Activated CD8-positive, alpha-beta T cell treated with anti-CD3 and anti-CD28 coated beads, Interleukin-2, amount 10 ng/mL, durations not matched to agents 7 days and 5 days (primary cell): ENCODE data around the gene ITGB3. TPM values are rescaled to one million over a fixed set of nuclear protein-coding genes. Genes with fewer than 3 reads are reported as not detected.

Experiments
- ATAC-seq: fragments of 150-1000 bp; cut with Tn5 transposase; one replicate; pipeline ENCODE4 v1.10.0; 2021; ENCODE audit warnings: moderate library complexity
- CTCF ChIA-PET: fragments of 350-600 bp; sonication (Branson Sonifier 250); formaldehyde crosslinking; loops from one replicate; lab custom pipeline; 2021; ENCODE audit warnings: antibody characterized with exemption; lab: Charles Lee
- POLR2A ChIA-PET: fragments of 350-600 bp; sonication (Branson Sonifier 250); formaldehyde crosslinking; loops from one replicate; lab custom pipeline; 2021; ENCODE audit warnings: antibody characterized with exemption; lab: Charles Lee
- DNase-seq: peaks from one replicate; pipeline ENCODE4 v3.0.0-alpha.2; 2020
- H3K27ac Mint-ChIP-seq: one replicate; pipeline ENCODE4 v1.8.0; 2021; ENCODE audit warnings: mild to moderate bottlenecking, mixed read lengths
- H3K27me3 Mint-ChIP-seq: one replicate; pipeline ENCODE4 v1.8.0; 2021; ENCODE audit warnings: low read depth, mixed read lengths
- H3K36me3 Mint-ChIP-seq: one replicate; pipeline ENCODE4 v1.8.0; 2021; ENCODE audit warnings: low read depth, mixed read lengths
- H3K4me1 Mint-ChIP-seq: one replicate; pipeline ENCODE4 v1.8.0; 2021; ENCODE audit warnings: low read depth, mixed read lengths
- H3K4me3 Mint-ChIP-seq: one replicate; pipeline ENCODE4 v1.8.0; 2021; ENCODE audit warnings: mild to moderate bottlenecking, mixed read lengths
- H3K9me3 Mint-ChIP-seq: one replicate; pipeline ENCODE4 v1.8.0; 2022; ENCODE audit warnings: mixed read lengths; ENCODE audit not compliant: insufficient read depth
- total RNA-seq, 2 experiments: library from RNA; stranded (reverse); gene quantifications; one replicate each; pipeline ENCODE4 v1.2.3, GENCODE V29; 2021

Gene ITGB3
- total RNA-seq, 2 experiments from 2014 or later, result 0.29 to 0.73 TPM

DNA sequence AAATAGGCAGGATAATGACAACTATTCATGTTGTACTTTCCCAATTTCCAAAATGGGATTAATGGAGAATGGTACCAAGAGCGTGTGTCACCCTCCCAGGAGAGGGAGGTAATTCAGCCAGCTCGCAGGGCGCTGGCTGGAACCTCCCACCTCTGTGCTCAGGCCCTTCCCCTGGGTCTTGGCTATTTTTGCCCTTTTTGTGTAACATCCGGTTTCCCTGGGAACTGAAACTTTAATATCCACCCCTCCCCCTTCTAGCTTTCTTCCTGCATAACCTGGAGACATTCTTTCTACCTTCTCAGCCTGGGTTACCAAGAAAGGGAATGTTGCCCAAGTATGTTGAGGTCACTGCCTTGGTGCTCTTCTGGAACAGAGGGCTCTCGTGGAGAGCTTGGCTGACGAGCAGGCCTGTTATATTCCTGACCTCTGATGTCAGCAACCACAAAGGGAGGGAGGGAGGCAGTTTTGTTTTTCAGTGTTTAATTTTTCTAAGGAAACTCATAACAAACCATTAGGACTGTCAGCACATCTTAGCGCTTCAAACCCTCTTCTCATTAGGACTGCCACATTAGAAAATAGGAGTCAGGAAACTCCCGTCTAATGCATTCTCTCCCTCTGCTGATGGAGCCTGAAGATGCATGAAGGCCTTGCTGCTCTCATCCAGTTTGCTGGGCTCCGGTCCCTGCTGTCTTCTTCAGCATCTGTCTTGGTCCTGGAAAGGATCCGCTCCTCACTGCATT is 25.6 kb downstream of the ITGB3 start:
- ChIA-PET CTCF (no interaction called here), POLR2A (no interaction called here)
- ATAC-seq (no peak), DNase-seq (no peak)
- Mint-ChIP-seq H3K9me3 (no peaks in the 10 kb centered on the region), H3K4me1 (peaks cover 9% of the 10 kb centered on the region), H3K27ac (no peak overlapping the region), H3K27me3 (peaks cover 19% of the 10 kb centered on the region), H3K4me3 (no peak overlapping the region), H3K36me3 (no peaks in the 10 kb centered on the region)

DNA sequence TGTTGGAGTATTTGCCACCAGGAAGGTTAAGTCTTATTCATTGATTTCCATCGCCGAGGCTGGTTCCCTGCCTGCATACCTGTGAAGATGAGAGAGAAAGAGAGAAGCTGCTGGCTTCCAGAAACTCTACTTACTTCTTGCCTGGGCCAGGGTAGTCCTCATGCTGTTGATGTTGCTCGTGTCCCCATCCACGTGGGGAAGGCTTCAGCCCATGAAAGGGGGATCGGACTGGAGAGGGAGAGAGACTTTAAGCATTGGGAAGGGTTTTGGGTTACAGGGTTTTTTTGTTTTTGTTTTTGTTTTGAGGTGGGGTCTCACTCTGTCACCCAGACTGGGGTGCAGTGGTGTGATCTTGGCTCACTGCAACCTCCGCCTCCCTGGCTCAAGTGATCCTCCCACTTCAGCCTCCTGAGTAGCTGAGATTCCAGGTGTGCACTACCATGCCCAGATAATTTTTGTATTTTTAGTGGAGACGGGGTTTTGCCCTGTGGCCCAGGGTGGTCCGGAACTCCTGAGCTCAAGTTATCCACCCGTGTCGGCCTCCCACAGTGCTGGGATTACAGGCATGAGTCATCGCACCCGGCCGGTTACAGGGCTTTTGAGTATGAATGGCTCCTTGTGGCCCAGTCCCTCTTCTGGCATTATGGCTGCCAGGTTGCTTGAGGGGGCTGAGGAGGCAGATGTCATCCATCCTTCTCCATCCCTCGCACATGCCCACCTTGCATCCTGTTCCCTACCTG is 26.6 kb downstream of the ITGB3 start:
- ChIA-PET POLR2A (no interaction called here), CTCF (no interaction called here)
- ATAC-seq, result no peak
- no peaks in the 10 kb centered on the region for H3K9me3 Mint-ChIP-seq
- H3K27me3 Mint-ChIP-seq, result peaks cover 19% of the 10 kb centered on the region
- H3K27ac Mint-ChIP-seq, result no peak overlapping the region
- no peaks in the 10 kb centered on the region for H3K36me3 Mint-ChIP-seq
- no peak for DNase-seq
- H3K4me1 Mint-ChIP-seq, result peaks cover 9% of the 10 kb centered on the region
- no peak overlapping the region for H3K4me3 Mint-ChIP-seq

- Mint-ChIP-seq H3K9me3 (no peaks in the 10 kb centered on the region), H3K27ac (no peak overlapping the region), H3K4me3 (no peak overlapping the region), H3K4me1 (peaks cover 9% of the 10 kb centered on the region), H3K27me3 (peaks cover 20% of the 10 kb centered on the region), H3K36me3 (no peaks in the 10 kb centered on the region)
- ChIA-PET CTCF (no interaction called here), POLR2A (no interaction called here)
- DNase-seq (no peak), ATAC-seq (no peak)
Observed at GRCh38 chr17:47281216-47281615, 27.6 kb downstream of the ITGB3 start.

GRCh38 chr17:47285003-47285402 is 31.4 kb downstream of the ITGB3 start:
- Mint-ChIP-seq H3K27ac (no peak overlapping the region), H3K27me3 (peaks cover 16% of the 10 kb centered on the region), H3K9me3 (no peaks in the 10 kb centered on the region), H3K4me1 (no peaks in the 10 kb centered on the region), H3K36me3 (no peaks in the 10 kb centered on the region), H3K4me3 (no peak overlapping the region)
- ChIA-PET CTCF (no interaction called here), POLR2A (no interaction called here)
- DNase-seq (no peak), ATAC-seq (no peak)

GRCh38 chr17:47286198-47286914 is 32.7 kb downstream of the ITGB3 start:
- POLR2A ChIA-PET, result no interaction called here
- no peaks in the 10 kb centered on the region for H3K4me1 Mint-ChIP-seq
- H3K4me3 Mint-ChIP-seq, result no peak overlapping the region
- CTCF ChIA-PET, result no interaction called here
- no peaks in the 10 kb centered on the region for H3K9me3 Mint-ChIP-seq
- peaks cover 25% of the 10 kb centered on the region for H3K27me3 Mint-ChIP-seq
- H3K27ac Mint-ChIP-seq, result no peak overlapping the region
- H3K36me3 Mint-ChIP-seq, result no peaks in the 10 kb centered on the region
- DNase-seq, result no peak
- no peak for ATAC-seq

DNA sequence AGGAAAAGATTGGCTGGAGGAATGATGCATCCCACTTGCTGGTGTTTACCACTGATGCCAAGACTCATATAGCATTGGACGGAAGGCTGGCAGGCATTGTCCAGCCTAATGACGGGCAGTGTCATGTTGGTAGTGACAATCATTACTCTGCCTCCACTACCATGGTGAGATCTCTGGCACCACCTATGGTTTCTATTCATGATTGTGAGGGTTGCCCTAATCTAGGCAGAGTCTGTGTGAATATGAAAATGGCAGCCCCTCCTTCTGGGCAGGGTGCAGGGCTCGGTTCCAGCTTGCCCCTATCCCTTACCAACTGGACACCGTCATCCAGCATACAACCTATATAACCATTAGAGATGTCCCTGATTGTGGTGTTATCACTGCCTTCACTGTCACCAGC is 33.4 kb downstream of the ITGB3 start:
- H3K9me3 Mint-ChIP-seq, result no peaks in the 10 kb centered on the region
- no peak overlapping the region for H3K4me3 Mint-ChIP-seq
- ChIA-PET CTCF (no interaction called here), POLR2A (no interaction called here)
- DNase-seq (no peak), ATAC-seq (no peak)
- no peaks in the 10 kb centered on the region for H3K4me1 Mint-ChIP-seq
- no peak overlapping the region for H3K27ac Mint-ChIP-seq
- H3K27me3 Mint-ChIP-seq, result peaks cover 27% of the 10 kb centered on the region
- no peaks in the 10 kb centered on the region for H3K36me3 Mint-ChIP-seq

DNA sequence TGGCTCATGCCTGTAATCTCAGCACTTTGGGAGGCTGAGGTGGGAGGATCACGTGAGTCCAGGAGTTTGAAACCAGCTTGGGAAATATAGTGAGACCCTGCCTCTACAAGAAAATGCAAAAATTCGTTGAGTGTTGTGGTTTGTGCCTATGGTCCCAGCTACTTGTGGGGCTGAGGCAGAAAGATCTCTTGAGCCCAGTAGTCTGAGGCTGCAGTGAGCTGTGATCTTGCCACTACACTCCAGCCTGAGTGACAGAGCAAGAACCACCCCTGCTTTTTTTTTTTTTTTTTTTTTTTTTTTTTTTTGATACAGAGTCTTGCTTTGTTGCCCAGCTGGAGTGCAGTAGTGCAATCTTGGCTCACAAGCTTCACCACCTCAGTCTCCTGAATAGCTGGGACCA is 34.0 kb downstream of the ITGB3 start:
- Mint-ChIP-seq H3K4me3 (no peak overlapping the region), H3K27me3 (peaks cover 27% of the 10 kb centered on the region), H3K27ac (no peak overlapping the region)

GRCh38 chr17:47288531-47289116 is 35.0 kb downstream of the ITGB3 start:
- no peaks in the 10 kb centered on the region for H3K9me3 Mint-ChIP-seq
- no peaks in the 10 kb centered on the region for H3K36me3 Mint-ChIP-seq
- no peaks in the 10 kb centered on the region for H3K4me1 Mint-ChIP-seq
- ChIA-PET POLR2A (no interaction called here), CTCF (interaction anchor here (1.3 to 1.6 kb wide), 2 partner anchors 26 to 58 kb away, joined by 3 to 4 read pairs; no protein-coding TSS in a partner anchor)
- peaks cover 24% of the 10 kb centered on the region for H3K27me3 Mint-ChIP-seq
- no peak overlapping the region for H3K27ac Mint-ChIP-seq
- DNase-seq, result no peak
- H3K4me3 Mint-ChIP-seq, result no peak overlapping the region
- ATAC-seq, result no peak

More for the DNA sequence above, 34.0 kb downstream of the ITGB3 start:
- H3K36me3 Mint-ChIP-seq, result no peaks in the 10 kb centered on the region
- CTCF ChIA-PET, result no interaction called here
- no peaks in the 10 kb centered on the region for H3K9me3 Mint-ChIP-seq
- no peaks in the 10 kb centered on the region for H3K4me1 Mint-ChIP-seq
- POLR2A ChIA-PET, result interaction anchor here (0.5 kb wide), 1 partner anchor 211 kb away, joined by 3 read pairs; no protein-coding TSS in a partner anchor
- ATAC-seq, result no peak
- DNase-seq, result no peak

DNA sequence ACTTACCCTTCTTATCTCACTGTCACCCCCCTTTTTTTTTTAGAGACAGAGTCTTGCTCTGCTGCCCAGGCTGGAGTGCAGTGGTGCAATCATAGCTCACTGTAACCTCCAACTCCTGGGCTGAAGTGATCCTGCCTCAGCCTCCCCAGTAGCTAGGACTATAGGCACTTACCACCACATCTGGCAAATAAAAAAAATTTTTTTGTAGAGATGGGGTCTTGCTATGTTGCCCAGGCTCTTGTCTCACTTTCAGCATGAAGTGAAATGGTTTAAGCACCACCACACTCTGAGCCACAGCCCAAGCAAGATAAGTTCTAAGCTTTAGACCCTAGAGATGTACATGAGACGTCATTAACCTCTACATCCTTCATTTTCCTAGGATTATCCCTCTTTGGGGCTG is 35.7 kb downstream of the ITGB3 start:
- POLR2A ChIA-PET, result no interaction called here
- H3K27ac Mint-ChIP-seq, result no peak overlapping the region
- peaks cover 23% of the 10 kb centered on the region for H3K27me3 Mint-ChIP-seq
- H3K4me3 Mint-ChIP-seq, result no peak overlapping the region
- H3K36me3 Mint-ChIP-seq, result no peaks in the 10 kb centered on the region
- CTCF ChIA-PET, result interaction anchor here (1.3 to 1.6 kb wide), 2 partner anchors 26 to 59 kb away, joined by 3 to 4 read pairs; no protein-coding TSS in a partner anchor
- no peaks in the 10 kb centered on the region for H3K9me3 Mint-ChIP-seq
- ATAC-seq (no peak), DNase-seq (no peak)
- no peaks in the 10 kb centered on the region for H3K4me1 Mint-ChIP-seq

GRCh38 chr17:47290870-47291241 is 37.2 kb downstream of the ITGB3 start:
- Mint-ChIP-seq H3K4me3 (no peak overlapping the region), H3K4me1 (no peaks in the 10 kb centered on the region), H3K27me3 (peaks cover 21% of the 10 kb centered on the region), H3K27ac (no peak overlapping the region), H3K36me3 (no peaks in the 10 kb centered on the region), H3K9me3 (no peaks in the 10 kb centered on the region)
- ATAC-seq (no peak), DNase-seq (no peak)
- POLR2A ChIA-PET, result no interaction called here
- CTCF ChIA-PET, result no interaction called here

GRCh38 chr17:47291242-47291873 is 37.7 kb downstream of the ITGB3 start:
- Mint-ChIP-seq H3K9me3 (no peaks in the 10 kb centered on the region), H3K4me1 (no peaks in the 10 kb centered on the region), H3K4me3 (no peak overlapping the region), H3K27ac (no peak overlapping the region), H3K36me3 (no peaks in the 10 kb centered on the region), H3K27me3 (peaks cover 17% of the 10 kb centered on the region)
- ATAC-seq (no peak), DNase-seq (no peak)
- ChIA-PET CTCF (no interaction called here), POLR2A (no interaction called here)
